ENCODE data around the gene EDDM3A. TPM values are rescaled to one million over a fixed set of nuclear protein-coding genes. Genes with fewer than 3 reads are reported as not detected.
"Not testable (repeated sequence)": the region's sequence is repeated elsewhere in the genome, so short reads cannot be mapped to it uniquely, and the experiment has no call there.

EDDM3A gene
- total RNA-seq, 1 donor from 2014 or later: not detected

DNA sequence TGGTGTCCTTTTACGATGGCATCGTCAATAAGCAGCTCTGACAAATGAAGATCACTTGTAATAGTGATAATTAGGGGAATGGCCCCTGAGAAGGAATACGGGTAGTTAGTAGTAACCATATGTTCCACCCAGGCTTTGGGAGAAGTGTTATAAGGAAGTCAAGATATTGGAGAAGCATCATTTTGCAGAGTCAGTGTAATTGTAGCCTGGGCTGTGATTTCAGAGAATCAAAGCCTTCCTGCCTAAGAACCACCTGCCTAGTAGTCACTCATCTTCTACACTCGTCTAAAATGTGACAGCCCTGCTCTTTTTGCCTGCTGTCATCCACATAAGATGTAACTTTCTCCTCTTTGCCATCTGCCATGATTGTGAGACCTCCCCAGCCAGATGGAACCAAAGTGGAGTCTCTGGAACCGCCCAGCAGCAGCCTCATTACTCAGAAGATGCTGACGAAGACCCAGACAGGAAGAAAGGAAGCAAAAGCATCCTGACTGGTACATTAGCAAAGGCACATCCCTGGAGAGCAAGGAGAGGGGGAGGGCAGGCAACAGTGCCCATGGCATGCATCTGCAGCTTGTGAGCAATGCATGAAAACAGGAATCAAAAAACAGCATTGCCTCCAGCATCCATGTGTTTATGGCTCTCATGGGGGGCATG, 12.6 kb upstream of the EDDM3A start:
- Histone ChIP-seq H3K27me3 (ENCODE audit: insufficient read depth, low read length) (no peaks in the 10 kb centered on the region), H3K9me3 (ENCODE audit: insufficient read depth, low read depth, low read length) (no peaks in the 10 kb centered on the region), H3K27ac (ENCODE audit: low read depth, low read length) (no peak overlapping the region), H3K79me2 (ENCODE audit: insufficient read depth, low read length) (no peaks in the 10 kb centered on the region), H3K4me3 (ENCODE audit: insufficient read depth, low read depth, low read length) (no peak overlapping the region), H3K9ac (ENCODE audit: low read length) (no peak overlapping the region), H2AFZ (ENCODE audit: low read depth, low read length) (no peak overlapping the region), H3K4me2 (ENCODE audit: low read length) (no peak overlapping the region), H4K20me1 (ENCODE audit: insufficient read depth, low read length) (no peaks in the 10 kb centered on the region), H3K4me1 (ENCODE audit: insufficient read depth, low read length) (no peaks in the 10 kb centered on the region), H3K36me3 (ENCODE audit: insufficient read depth, low read length) (no peaks in the 10 kb centered on the region)
- TF ChIP-seq EZH2 (IDR thresholded peaks at IDR 0.05; ENCODE audit: insufficient read depth, low read length): no peak
- TF ChIP-seq, protein P1, sequence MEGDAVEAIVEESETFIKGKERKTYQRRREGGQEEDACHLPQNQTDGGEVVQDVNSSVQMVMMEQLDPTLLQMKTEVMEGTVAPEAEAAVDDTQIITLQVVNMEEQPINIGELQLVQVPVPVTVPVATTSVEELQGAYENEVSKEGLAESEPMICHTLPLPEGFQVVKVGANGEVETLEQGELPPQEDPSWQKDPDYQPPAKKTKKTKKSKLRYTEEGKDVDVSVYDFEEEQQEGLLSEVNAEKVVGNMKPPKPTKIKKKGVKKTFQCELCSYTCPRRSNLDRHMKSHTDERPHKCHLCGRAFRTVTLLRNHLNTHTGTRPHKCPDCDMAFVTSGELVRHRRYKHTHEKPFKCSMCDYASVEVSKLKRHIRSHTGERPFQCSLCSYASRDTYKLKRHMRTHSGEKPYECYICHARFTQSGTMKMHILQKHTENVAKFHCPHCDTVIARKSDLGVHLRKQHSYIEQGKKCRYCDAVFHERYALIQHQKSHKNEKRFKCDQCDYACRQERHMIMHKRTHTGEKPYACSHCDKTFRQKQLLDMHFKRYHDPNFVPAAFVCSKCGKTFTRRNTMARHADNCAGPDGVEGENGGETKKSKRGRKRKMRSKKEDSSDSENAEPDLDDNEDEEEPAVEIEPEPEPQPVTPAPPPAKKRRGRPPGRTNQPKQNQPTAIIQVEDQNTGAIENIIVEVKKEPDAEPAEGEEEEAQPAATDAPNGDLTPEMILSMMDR (IDR thresholded peaks at IDR 0.05; ENCODE audit: insufficient read depth, low read depth, low read length): no peak
- FAIRE-seq: no peak
- DNase-seq (ENCODE audit: low read depth): no peak
- H3K4me3 Mint-ChIP-seq (ENCODE audit: unreplicated experiment): no peak overlapping the region
- H3K36me3 Mint-ChIP-seq (ENCODE audit: low read depth, unreplicated experiment): no peaks in the 10 kb centered on the region
- no peak overlapping the region for H3K27ac Mint-ChIP-seq (ENCODE audit: unreplicated experiment)
- no peaks in the 10 kb centered on the region for H3K9me3 Mint-ChIP-seq (ENCODE audit: unreplicated experiment)
- peaks cover 1% of the 10 kb centered on the region for H3K27me3 Mint-ChIP-seq (ENCODE audit: low read depth, unreplicated experiment)
- peaks cover 17% of the 10 kb centered on the region for H3K4me1 Mint-ChIP-seq (ENCODE audit: low read depth, unreplicated experiment)

DNA sequence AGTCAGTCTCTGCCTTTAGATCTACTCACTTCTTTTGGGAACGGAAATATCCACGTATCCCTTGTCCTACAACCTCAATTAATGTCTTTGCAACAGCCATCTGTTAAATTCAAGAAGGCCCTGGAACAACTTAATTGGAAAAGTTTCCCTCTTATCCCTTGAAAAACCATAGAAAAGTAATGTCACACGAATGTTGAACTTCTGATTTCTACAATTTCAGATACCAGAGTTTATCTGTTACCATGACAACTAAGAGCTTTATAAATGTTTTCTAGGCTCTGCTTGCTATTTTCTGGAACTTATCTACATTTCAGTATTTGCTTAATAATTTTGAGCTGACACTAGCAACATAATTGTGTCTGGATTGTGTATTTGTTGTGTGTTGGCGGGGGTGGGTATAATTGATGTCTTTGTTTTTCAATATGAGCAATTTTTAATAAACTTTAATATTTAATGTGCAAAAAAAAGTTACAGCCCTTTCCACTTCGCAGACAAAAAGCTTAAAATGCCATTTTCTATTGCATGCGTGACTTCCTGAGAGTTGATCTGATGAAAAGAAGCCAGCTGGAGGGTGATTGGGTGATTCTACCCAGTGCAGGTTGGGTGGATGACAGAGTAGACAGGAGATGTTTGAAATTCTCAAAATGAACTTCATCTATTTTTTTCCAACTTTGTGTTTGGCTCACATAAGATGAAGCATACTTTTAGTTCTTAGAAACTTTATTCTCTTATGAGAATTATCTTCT, 11.8 kb upstream of the EDDM3A start:
- H2AFZ ChIP-seq (ENCODE audit: low read depth, low read length): no peak overlapping the region
- no peaks in the 10 kb centered on the region for H3K9me3 ChIP-seq (ENCODE audit: insufficient read depth, low read depth, low read length)
- peaks cover 17% of the 10 kb centered on the region for H3K4me1 Mint-ChIP-seq (ENCODE audit: low read depth, unreplicated experiment)
- no peaks in the 10 kb centered on the region for H3K79me2 ChIP-seq (ENCODE audit: insufficient read depth, low read length)
- H3K27me3 Mint-ChIP-seq (ENCODE audit: low read depth, unreplicated experiment): peaks cover 1% of the 10 kb centered on the region
- no peak overlapping the region for H3K27ac ChIP-seq (ENCODE audit: low read depth, low read length)
- no peak for TF ChIP-seq EZH2 (IDR thresholded peaks at IDR 0.05; ENCODE audit: insufficient read depth, low read length)
- TF ChIP-seq, protein P1 (IDR thresholded peaks at IDR 0.05; ENCODE audit: insufficient read depth, low read depth, low read length): no peak
- H3K9me3 Mint-ChIP-seq (ENCODE audit: unreplicated experiment): no peaks in the 10 kb centered on the region
- no peak overlapping the region for H3K4me3 Mint-ChIP-seq (ENCODE audit: unreplicated experiment)
- FAIRE-seq (peak; percentile 52), DNase-seq (ENCODE audit: low read depth) (no peak)
- no peak overlapping the region for H3K9ac ChIP-seq (ENCODE audit: low read length)
- no peak overlapping the region for H3K27ac Mint-ChIP-seq (ENCODE audit: unreplicated experiment)
- H3K27me3 ChIP-seq (ENCODE audit: insufficient read depth, low read length): no peaks in the 10 kb centered on the region
- H3K36me3 ChIP-seq (ENCODE audit: insufficient read depth, low read length): no peaks in the 10 kb centered on the region
- H3K4me3 ChIP-seq (ENCODE audit: insufficient read depth, low read depth, low read length): no peak overlapping the region
- H3K4me2 ChIP-seq (ENCODE audit: low read length): no peak overlapping the region
- H3K4me1 ChIP-seq (ENCODE audit: insufficient read depth, low read length): no peaks in the 10 kb centered on the region
- H3K36me3 Mint-ChIP-seq (ENCODE audit: low read depth, unreplicated experiment): no peaks in the 10 kb centered on the region
- no peaks in the 10 kb centered on the region for H4K20me1 ChIP-seq (ENCODE audit: insufficient read depth, low read length)

DNA sequence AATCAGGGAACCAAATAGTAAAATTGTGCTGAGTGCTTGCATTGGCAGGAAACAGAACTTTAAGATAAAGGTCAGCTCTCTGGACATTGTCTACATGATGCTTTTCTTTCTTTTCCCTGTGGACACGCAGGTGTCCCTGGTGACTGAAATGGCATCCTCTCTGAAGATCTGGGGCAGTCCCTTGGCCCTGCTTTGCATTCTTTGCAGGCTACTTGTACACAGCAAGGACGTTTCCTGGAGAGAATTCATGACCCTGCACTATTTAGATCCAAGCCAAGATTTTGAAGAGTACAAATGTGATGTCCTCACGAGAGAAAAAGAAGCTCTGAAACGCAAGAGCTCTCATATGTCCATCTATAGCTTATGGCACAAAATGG, 11.3 kb upstream of the EDDM3A start:
- FAIRE-seq (no peak), DNase-seq (ENCODE audit: low read depth) (no peak)
- no peaks in the 10 kb centered on the region for H4K20me1 ChIP-seq (ENCODE audit: insufficient read depth, low read length)
- H2AFZ ChIP-seq (ENCODE audit: low read depth, low read length): no peak overlapping the region
- H3K9me3 Mint-ChIP-seq (ENCODE audit: unreplicated experiment): no peaks in the 10 kb centered on the region
- H3K27me3 Mint-ChIP-seq (ENCODE audit: low read depth, unreplicated experiment): peaks cover 1% of the 10 kb centered on the region
- no peak overlapping the region for H3K9ac ChIP-seq (ENCODE audit: low read length)
- no peak overlapping the region for H3K27ac ChIP-seq (ENCODE audit: low read depth, low read length)
- peaks cover 17% of the 10 kb centered on the region for H3K4me1 Mint-ChIP-seq (ENCODE audit: low read depth, unreplicated experiment)
- H3K4me1 ChIP-seq (ENCODE audit: insufficient read depth, low read length): no peaks in the 10 kb centered on the region
- H3K9me3 ChIP-seq (ENCODE audit: insufficient read depth, low read depth, low read length): no peaks in the 10 kb centered on the region
- H3K4me3 Mint-ChIP-seq (ENCODE audit: unreplicated experiment): no peak overlapping the region
- no peak overlapping the region for H3K4me2 ChIP-seq (ENCODE audit: low read length)
- TF ChIP-seq, protein P1 (IDR thresholded peaks at IDR 0.05; ENCODE audit: insufficient read depth, low read depth, low read length): no peak
- TF ChIP-seq EZH2 (IDR thresholded peaks at IDR 0.05; ENCODE audit: insufficient read depth, low read length): no peak
- H3K79me2 ChIP-seq (ENCODE audit: insufficient read depth, low read length): no peaks in the 10 kb centered on the region
- H3K36me3 Mint-ChIP-seq (ENCODE audit: low read depth, unreplicated experiment): no peaks in the 10 kb centered on the region
- no peak overlapping the region for H3K27ac Mint-ChIP-seq (ENCODE audit: unreplicated experiment)
- H3K27me3 ChIP-seq (ENCODE audit: insufficient read depth, low read length): no peaks in the 10 kb centered on the region
- H3K36me3 ChIP-seq (ENCODE audit: insufficient read depth, low read length): no peaks in the 10 kb centered on the region
- H3K4me3 ChIP-seq (ENCODE audit: insufficient read depth, low read depth, low read length): no peak overlapping the region

DNA sequence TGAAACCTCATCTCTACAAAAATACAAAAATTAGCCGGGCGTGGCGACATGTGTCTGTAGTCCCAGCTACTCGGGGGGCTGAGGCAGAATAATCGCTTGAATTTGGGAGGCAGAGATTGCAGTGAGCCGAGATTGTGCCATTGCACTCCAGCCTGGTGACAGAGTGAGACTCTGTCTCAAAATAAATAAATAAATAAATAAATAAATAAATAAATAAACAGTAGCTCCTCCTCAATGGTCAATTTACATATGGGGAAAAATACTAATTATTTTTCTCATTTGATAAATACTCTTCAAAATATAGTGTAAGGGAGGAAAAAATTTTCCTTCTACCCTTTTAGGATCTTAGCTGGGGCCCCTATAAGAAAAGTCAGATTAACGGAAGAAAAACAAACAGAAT, 7.4 kb upstream of the EDDM3A start:
- FAIRE-seq; H2AFZ ChIP-seq (ENCODE audit: low read depth, low read length); H3K4me3 Mint-ChIP-seq (ENCODE audit: unreplicated experiment); H3K9ac ChIP-seq (ENCODE audit: low read length); H3K79me2 ChIP-seq (ENCODE audit: insufficient read depth, low read length); H4K20me1 ChIP-seq (ENCODE audit: insufficient read depth, low read length); H3K36me3 Mint-ChIP-seq (ENCODE audit: low read depth, unreplicated experiment); H3K4me1 Mint-ChIP-seq (ENCODE audit: low read depth, unreplicated experiment); H3K4me1 ChIP-seq (ENCODE audit: insufficient read depth, low read length); H3K9me3 Mint-ChIP-seq (ENCODE audit: unreplicated experiment); H3K36me3 ChIP-seq (ENCODE audit: insufficient read depth, low read length); DNase-seq (ENCODE audit: low read depth); H3K4me2 ChIP-seq (ENCODE audit: low read length); H3K27ac Mint-ChIP-seq (ENCODE audit: unreplicated experiment); H3K4me3 ChIP-seq (ENCODE audit: insufficient read depth, low read depth, low read length); H3K27me3 ChIP-seq (ENCODE audit: insufficient read depth, low read length); H3K27me3 Mint-ChIP-seq (ENCODE audit: low read depth, unreplicated experiment); H3K27ac ChIP-seq (ENCODE audit: low read depth, low read length); H3K9me3 ChIP-seq (ENCODE audit: insufficient read depth, low read depth, low read length): not testable (repeated sequence)

All from astrocyte (in vitro differentiated cells and primary cell).